ENCODE measurements around the gene PVALEF.
"Not testable (repeated sequence)": the region's sequence is repeated elsewhere in the genome, so short reads cannot be mapped to it uniquely, and the experiment has no call there.

Gene PVALEF

GRCh38 chr17:81210868-81211267 is 45.6 kb downstream of the PVALEF start:
- Mint-ChIP-seq H3K36me3 (no peaks in the 10 kb centered on the region), H3K4me3 (no peak overlapping the region), H3K27me3 (no peaks in the 10 kb centered on the region), H3K4me1 (ENCODE audit: low read depth) (no peaks in the 10 kb centered on the region), H3K9me3 (ENCODE audit: low read depth) (no peaks in the 10 kb centered on the region), H3K27ac (no peak overlapping the region)

DNA sequence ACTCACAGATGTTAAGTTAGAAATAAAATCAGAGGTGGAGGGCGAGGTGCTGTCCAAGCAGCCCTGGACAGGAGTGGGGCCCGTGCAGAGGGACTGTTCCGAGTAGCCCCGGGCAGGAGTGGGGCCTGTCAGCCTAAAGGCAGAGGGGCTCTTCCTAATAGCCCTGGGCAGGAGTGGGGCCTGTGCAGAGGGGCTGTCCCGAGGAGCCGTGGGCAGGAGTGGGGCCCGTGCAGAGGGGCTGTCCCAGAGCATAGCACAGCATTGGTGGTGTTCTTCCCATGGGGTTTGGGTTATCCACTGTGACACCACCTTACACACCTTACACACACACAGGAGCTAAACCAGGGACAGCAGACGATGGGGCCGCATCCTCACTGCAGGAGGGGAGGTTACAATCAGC is 47.1 kb downstream of the PVALEF start:
- H3K27ac Mint-ChIP-seq: no peak overlapping the region
- H3K9me3 Mint-ChIP-seq (ENCODE audit: low read depth): no peaks in the 10 kb centered on the region

GRCh38 chr17:81213978-81214377 is 48.7 kb downstream of the PVALEF start:
- Mint-ChIP-seq H3K27me3 (no peaks in the 10 kb centered on the region), H3K36me3 (no peaks in the 10 kb centered on the region), H3K9me3 (ENCODE audit: low read depth) (no peaks in the 10 kb centered on the region), H3K4me3 (no peak overlapping the region), H3K27ac (no peak overlapping the region), H3K4me1 (ENCODE audit: low read depth) (no peaks in the 10 kb centered on the region)

More for the DNA sequence above, 47.1 kb downstream of the PVALEF start:
- no peaks in the 10 kb centered on the region for H3K27me3 Mint-ChIP-seq
- no peak overlapping the region for H3K4me3 Mint-ChIP-seq
- no peaks in the 10 kb centered on the region for H3K36me3 Mint-ChIP-seq
- no peaks in the 10 kb centered on the region for H3K4me1 Mint-ChIP-seq (ENCODE audit: low read depth)

DNA sequence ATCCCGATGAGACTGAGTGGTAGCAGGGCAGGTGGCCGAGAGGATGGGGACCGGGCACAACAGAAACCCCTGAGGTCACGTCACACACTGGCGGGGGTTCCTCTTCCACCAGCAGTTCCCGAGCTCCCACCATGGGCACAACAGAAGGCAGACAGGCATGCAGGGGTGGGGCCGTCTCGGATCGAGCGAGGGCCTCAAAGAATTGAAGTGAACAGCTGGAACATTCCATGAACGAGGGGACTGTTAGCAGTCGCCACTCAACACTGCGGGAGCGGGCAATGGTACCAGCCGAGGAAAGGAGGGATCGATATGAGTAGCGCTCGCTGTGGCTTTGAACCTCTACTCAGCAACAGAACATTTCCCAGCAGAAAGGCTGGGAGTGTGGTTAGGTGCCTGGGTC is 52.2 kb downstream of the PVALEF start:
- no peak overlapping the region for H3K4me3 Mint-ChIP-seq
- peaks cover 4% of the 10 kb centered on the region for H3K4me1 Mint-ChIP-seq (ENCODE audit: low read depth)
- no peak overlapping the region for H3K27ac Mint-ChIP-seq
- no peaks in the 10 kb centered on the region for H3K36me3 Mint-ChIP-seq
- no peaks in the 10 kb centered on the region for H3K9me3 Mint-ChIP-seq (ENCODE audit: low read depth)
- no peaks in the 10 kb centered on the region for H3K27me3 Mint-ChIP-seq

GRCh38 chr17:81218459-81218858 is 53.2 kb downstream of the PVALEF start:
- H3K36me3 Mint-ChIP-seq: no peaks in the 10 kb centered on the region
- H3K27ac Mint-ChIP-seq: no peak overlapping the region
- no peak overlapping the region for H3K4me3 Mint-ChIP-seq
- no peaks in the 10 kb centered on the region for H3K9me3 Mint-ChIP-seq (ENCODE audit: low read depth)
- no peaks in the 10 kb centered on the region for H3K27me3 Mint-ChIP-seq
- peaks cover 5% of the 10 kb centered on the region for H3K4me1 Mint-ChIP-seq (ENCODE audit: low read depth)

DNA sequence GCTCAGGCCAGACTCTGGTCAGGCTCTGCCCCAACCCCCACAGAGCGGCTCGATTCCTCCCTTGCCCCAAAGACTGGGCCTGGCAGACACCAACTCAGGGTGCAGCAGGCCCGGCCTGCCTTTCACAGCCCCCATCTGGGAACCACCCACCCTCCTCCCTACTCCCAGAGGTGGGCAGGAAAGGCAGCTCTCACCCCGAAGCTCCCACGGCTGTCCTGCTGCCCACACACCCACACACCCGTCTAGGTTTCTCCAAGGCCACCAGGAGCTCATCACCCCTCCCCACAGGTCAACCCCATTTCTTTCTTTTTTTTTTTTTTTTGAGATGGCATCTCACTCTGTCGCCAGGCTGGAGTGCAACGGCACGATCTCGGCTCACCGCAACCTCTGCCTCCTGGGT is 53.7 kb downstream of the PVALEF start:
- Mint-ChIP-seq H3K27ac (no peak overlapping the region), H3K27me3 (no peaks in the 10 kb centered on the region), H3K4me1 (ENCODE audit: low read depth) (peaks cover 10% of the 10 kb centered on the region), H3K4me3 (no peak overlapping the region), H3K9me3 (ENCODE audit: low read depth) (no peaks in the 10 kb centered on the region), H3K36me3 (no peaks in the 10 kb centered on the region)

DNA sequence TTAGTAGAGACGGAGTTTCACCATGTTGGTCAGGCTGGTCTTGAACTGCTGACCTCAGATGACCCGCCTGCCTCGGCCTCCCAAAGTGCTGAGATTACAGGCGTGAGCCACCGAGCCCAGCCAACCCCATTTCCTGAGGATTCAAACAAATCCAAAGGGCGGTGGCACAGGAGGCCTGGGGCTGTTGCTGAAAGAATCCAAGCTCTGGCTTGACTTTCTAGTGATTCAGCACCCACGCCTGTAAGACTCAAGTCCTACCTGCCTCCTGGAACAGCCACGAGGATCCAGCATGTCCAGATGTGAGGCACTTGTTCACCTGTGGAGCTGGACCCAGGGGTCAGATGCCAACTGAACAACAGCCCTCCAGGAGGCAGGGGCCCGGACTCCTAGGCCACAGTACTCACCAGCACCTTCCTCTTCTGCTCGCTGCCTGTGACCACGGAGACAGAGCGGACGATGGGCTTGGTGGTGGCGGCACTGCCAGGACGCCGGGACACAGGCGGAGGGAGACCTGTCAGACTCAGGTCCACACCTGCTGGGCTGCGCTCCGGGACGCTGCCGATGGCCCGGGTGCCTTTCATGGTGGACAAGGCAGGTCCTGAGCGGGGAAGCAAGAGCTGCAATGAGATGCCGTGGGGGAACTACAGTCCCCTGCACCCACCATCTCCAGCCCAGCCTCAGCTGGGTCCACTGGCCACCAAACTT is 54.3 kb downstream of the PVALEF start:
- H3K4me3 Mint-ChIP-seq: no peak overlapping the region

GRCh38 chr17:81221371-81221841 is 56.1 kb downstream of the PVALEF start:
- peaks cover 11% of the 10 kb centered on the region for H3K4me1 Mint-ChIP-seq (ENCODE audit: low read depth)
- H3K4me3 Mint-ChIP-seq: peak overlapping the region; percentile 53
- no peaks in the 10 kb centered on the region for H3K27me3 Mint-ChIP-seq
- no peaks in the 10 kb centered on the region for H3K9me3 Mint-ChIP-seq (ENCODE audit: low read depth)
- no peaks in the 10 kb centered on the region for H3K36me3 Mint-ChIP-seq
- H3K27ac Mint-ChIP-seq: no peak overlapping the region

More for the DNA sequence above, 54.3 kb downstream of the PVALEF start:
- no peak overlapping the region for H3K27ac Mint-ChIP-seq
- H3K4me1 Mint-ChIP-seq (ENCODE audit: low read depth): peaks cover 11% of the 10 kb centered on the region
- H3K36me3 Mint-ChIP-seq: no peaks in the 10 kb centered on the region
- H3K27me3 Mint-ChIP-seq: no peaks in the 10 kb centered on the region
- H3K9me3 Mint-ChIP-seq (ENCODE audit: low read depth): no peaks in the 10 kb centered on the region

DNA sequence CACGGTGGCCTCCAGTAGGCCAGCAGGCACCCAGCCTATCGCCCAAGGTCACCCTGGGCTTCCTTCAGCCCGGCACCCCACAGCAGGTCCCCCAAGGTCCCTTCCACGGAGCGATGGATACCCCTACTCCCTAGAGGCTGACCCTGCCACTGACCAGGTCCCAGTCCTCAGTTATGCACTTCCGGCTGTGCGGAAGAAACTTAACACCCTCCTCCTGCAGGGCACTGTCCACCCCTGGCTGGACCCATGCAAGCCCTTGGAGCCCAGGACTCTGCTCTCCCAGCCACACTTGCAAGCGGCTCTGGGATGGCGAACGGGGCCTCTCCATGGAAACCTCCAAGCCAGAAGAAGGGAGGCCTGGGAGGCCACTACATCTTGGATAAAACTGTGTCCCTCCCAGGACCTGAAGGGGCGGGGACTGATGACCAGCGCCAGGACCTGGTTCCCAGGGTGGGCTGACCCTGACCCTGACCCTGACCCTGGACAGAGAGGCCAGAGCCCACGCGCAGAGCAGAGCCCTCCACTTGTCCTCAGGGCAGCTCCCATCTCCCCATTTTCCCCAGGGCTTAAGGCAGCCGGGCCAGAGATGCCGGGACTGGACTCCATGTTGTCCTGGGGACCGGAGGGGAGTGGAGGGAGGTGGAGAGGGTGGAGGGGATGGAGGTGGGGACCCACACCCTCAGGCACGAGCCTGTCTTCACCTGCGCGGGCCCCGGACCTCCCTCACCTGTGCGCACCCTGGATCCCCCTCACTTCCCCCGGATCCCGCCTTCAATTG is 56.7 kb downstream of the PVALEF start:
- H3K4me3 Mint-ChIP-seq: peak overlapping the region; percentile 53
- no peaks in the 10 kb centered on the region for H3K27me3 Mint-ChIP-seq
- H3K4me1 Mint-ChIP-seq (ENCODE audit: low read depth): peaks cover 11% of the 10 kb centered on the region
- H3K36me3 Mint-ChIP-seq: no peaks in the 10 kb centered on the region
- no peaks in the 10 kb centered on the region for H3K9me3 Mint-ChIP-seq (ENCODE audit: low read depth)
- H3K27ac Mint-ChIP-seq: no peak overlapping the region

- H3K36me3 Mint-ChIP-seq: no peaks in the 10 kb centered on the region
- H3K9me3 Mint-ChIP-seq (ENCODE audit: low read depth): no peaks in the 10 kb centered on the region
- H3K4me1 Mint-ChIP-seq (ENCODE audit: low read depth): peaks cover 11% of the 10 kb centered on the region
- no peak overlapping the region for H3K27ac Mint-ChIP-seq
- no peaks in the 10 kb centered on the region for H3K27me3 Mint-ChIP-seq
- peak overlapping the region; percentile 68 for H3K4me3 Mint-ChIP-seq
Measured at GRCh38 chr17:81222620-81222905, 57.3 kb downstream of the PVALEF start.

DNA sequence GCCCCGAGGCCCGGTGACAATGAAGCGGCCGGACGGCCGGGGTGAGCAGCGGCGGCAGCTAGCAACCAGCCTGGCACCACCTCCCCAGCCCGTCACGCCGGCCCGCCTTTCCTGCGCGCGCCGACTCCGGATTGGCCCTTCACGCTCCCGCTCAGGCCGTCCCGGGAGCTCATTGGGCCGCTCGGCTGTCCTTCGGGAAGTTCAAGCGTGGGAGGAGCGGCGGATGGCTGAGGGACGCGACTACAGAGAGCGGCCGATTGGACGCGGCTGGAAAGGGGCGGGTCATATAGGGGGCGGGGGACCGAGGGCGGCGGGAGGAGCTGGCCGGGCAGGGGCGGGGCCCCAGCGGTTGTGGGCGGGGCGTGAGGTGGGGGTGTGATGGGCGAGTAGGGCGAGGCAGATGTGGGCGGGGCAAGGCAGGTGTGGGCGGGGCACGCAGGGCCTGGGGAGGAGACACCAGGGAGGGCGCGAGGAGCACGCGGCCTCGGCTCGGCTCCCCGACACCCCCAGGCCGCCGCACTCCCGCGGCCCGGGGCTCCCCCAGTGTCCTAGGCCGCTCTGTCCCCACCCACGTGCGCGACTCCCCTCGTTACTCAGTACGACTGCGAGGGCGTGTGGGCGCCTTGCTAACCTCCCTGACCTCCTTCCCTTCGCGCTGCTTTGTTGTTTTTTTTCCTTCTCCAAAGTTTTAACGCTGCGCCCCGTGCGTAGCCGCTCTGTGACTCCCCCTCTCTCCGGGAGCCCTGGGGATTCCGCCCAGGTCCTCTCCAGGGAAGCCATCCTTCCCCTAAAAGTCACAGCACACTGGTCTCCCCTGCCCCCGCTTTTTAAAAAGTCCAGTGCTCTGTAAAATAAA is 57.8 kb downstream of the PVALEF start, which contains the start of gene CEP131:
Gene CEP131 (minus strand): TSS at position 60 of the 856 bp plus-strand sequence. CDS start 2,909 bp downstream, outside the sequence.
- no peaks in the 10 kb centered on the region for H3K27me3 Mint-ChIP-seq
- no peaks in the 10 kb centered on the region for H3K9me3 Mint-ChIP-seq (ENCODE audit: low read depth)
- H3K36me3 Mint-ChIP-seq: no peaks in the 10 kb centered on the region
- H3K27ac Mint-ChIP-seq: peak within 1 kb of the TSS; percentile 86
- H3K4me1 Mint-ChIP-seq (ENCODE audit: low read depth): peaks cover 14% of the 10 kb centered on the region
- H3K4me3 Mint-ChIP-seq: peak within 1 kb of the TSS; percentile 82

- peaks cover 14% of the 10 kb centered on the region for H3K4me1 Mint-ChIP-seq (ENCODE audit: low read depth)
- no peaks in the 10 kb centered on the region for H3K9me3 Mint-ChIP-seq (ENCODE audit: low read depth)
Measured at GRCh38 chr17:81223762-81224130, 58.4 kb downstream of the PVALEF start.

DNA sequence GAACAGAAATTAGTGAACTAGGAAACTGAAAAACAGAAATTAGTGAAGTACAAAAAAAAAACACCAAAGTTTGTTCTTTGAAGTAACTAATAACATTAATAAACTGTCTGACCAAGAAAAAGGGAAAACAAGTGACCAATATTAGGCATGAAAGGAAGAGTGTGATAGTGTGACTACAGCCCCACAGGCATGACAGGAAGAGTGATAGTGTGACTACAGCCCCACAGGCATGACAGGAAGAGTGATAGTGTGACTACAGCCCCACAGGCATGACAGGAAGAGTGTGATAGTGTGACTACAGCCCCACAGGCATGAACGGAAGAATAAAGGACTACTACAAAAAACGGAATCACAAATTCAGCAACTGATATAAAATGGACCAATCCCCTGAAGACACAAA is 62.3 kb downstream of the PVALEF start:
- H3K27me3 Mint-ChIP-seq; H3K9me3 Mint-ChIP-seq (ENCODE audit: low read depth); H3K4me3 Mint-ChIP-seq; H3K36me3 Mint-ChIP-seq: not testable (repeated sequence)
- peak overlapping the region; percentile 18 for H3K27ac Mint-ChIP-seq
- H3K4me1 Mint-ChIP-seq (ENCODE audit: low read depth): peaks cover 11% of the 10 kb centered on the region

More at GRCh38 chr17:81223762-81224130, 58.4 kb downstream of the PVALEF start:
- Mint-ChIP-seq H3K4me3 (peak overlapping the region; percentile 82), H3K27me3 (no peaks in the 10 kb centered on the region), H3K27ac (peak overlapping the region; percentile 86), H3K36me3 (no peaks in the 10 kb centered on the region)

- no peaks in the 10 kb centered on the region for H3K27me3 Mint-ChIP-seq
- H3K27ac Mint-ChIP-seq: no peak overlapping the region
- H3K9me3 Mint-ChIP-seq (ENCODE audit: low read depth): no peaks in the 10 kb centered on the region
- H3K4me3 Mint-ChIP-seq: no peak overlapping the region
- peaks cover 11% of the 10 kb centered on the region for H3K4me1 Mint-ChIP-seq (ENCODE audit: low read depth)
- H3K36me3 Mint-ChIP-seq: peaks cover 8% of the 10 kb centered on the region
Measured at GRCh38 chr17:81228420-81228819, 63.1 kb downstream of the PVALEF start.
